Stimulated activated CD4-positive, alpha-beta T cell treated with anti-CD3 and anti-CD28 coated beads, Interleukin-4, amount 100 ng/mL, for 4 hours (primary cell): ENCODE measurements around the gene RAD51B.

Source experiments
- DNase-seq, 2 experiments: peaks; one replicate each; pipeline ENCODE4 v3.0.0-alpha.2; 2020

The RAD51B gene

GRCh38 chr14:68669111-68669511 lies 849.5 kb downstream of the RAD51B start:
- DNase-seq: no peak

- no peak for DNase-seq
Observed at GRCh38 chr14:68669603-68670358, 850.2 kb downstream of the RAD51B start.

- DNase-seq: no peak
Observed at GRCh38 chr14:68670359-68670715, 850.8 kb downstream of the RAD51B start.

- no peak for DNase-seq
Observed at GRCh38 chr14:68671909-68672308, 852.3 kb downstream of the RAD51B start.

- DNase-seq: no peak
Observed at GRCh38 chr14:68672609-68673285, 853.2 kb downstream of the RAD51B start.

GRCh38 chr14:68673464-68673863 lies 853.9 kb downstream of the RAD51B start:
- no peak for DNase-seq

GRCh38 chr14:68674538-68675232 lies 855.1 kb downstream of the RAD51B start:
- DNase-seq: no peak

GRCh38 chr14:68675233-68675577 lies 855.6 kb downstream of the RAD51B start:
- no peak for DNase-seq

GRCh38 chr14:68676511-68676943 lies 856.9 kb downstream of the RAD51B start:
- no peak for DNase-seq

GRCh38 chr14:68677476-68677875 lies 857.9 kb downstream of the RAD51B start:
- no peak for DNase-seq

- DNase-seq: no peak
Observed at GRCh38 chr14:68677901-68678300, 858.3 kb downstream of the RAD51B start.

- no peak for DNase-seq
Observed at GRCh38 chr14:68678471-68678870, 858.9 kb downstream of the RAD51B start.

- no peak for DNase-seq
Observed at GRCh38 chr14:68679301-68679700, 859.7 kb downstream of the RAD51B start.

GRCh38 chr14:68679746-68680467 lies 860.3 kb downstream of the RAD51B start:
- DNase-seq: no peak

GRCh38 chr14:68680541-68681051 lies 861.0 kb downstream of the RAD51B start:
- DNase-seq: no peak

GRCh38 chr14:68681256-68682011 lies 861.9 kb downstream of the RAD51B start:
- no peak for DNase-seq

GRCh38 chr14:68682166-68683103 lies 862.9 kb downstream of the RAD51B start:
- peak in 1 of 2 experiments; percentile 58 for DNase-seq

- no peak for DNase-seq
Observed at GRCh38 chr14:68683326-68683725, 863.7 kb downstream of the RAD51B start.

- no peak for DNase-seq
Observed at GRCh38 chr14:68684466-68685418, 865.2 kb downstream of the RAD51B start.
